ENCODE results near the gene MST1R. TPM values are rescaled to one million over a fixed set of nuclear protein-coding genes. Genes with fewer than 3 reads are reported as not detected.
A peak's percentile ranks its signal among the peaks of the same experiment; 100 is the strongest.

Gene MST1R
- total and polyA plus RNA-seq, 5 donors from 2014 or later, result 0.25 to 2.0 (median 0.31) TPM; not detected in 2

GRCh38 chr3:49900491-49901153 is 3.1 kb downstream of the MST1R start:
- no peak for DNase-seq
- H3K27ac ChIP-seq (ENCODE audit: insufficient read depth, low read length, poor library complexity, severe bottlenecking), result no peak overlapping the region
- no peak overlapping the region for H3K4me3 Mint-ChIP-seq
- H3K27me3 ChIP-seq (ENCODE audit: control insufficient read depth, insufficient read depth, low read length), result no peaks in the 10 kb centered on the region
- no peaks in the 10 kb centered on the region for H3K27me3 Mint-ChIP-seq
- no peak for ATAC-seq (ENCODE audit: low read depth in 2 of 2)
- peak overlapping the region in 1 of 3 donors; percentile 54 for H3K27ac Mint-ChIP-seq
- no peak overlapping the region for H3K4me3 ChIP-seq (ENCODE audit: low read depth, low read length)
- no peaks in the 10 kb centered on the region for H3K9me3 Mint-ChIP-seq
- no peaks in the 10 kb centered on the region for H3K36me3 Mint-ChIP-seq
- peaks cover 15% of the 10 kb centered on the region for H3K4me1 ChIP-seq (ENCODE audit: control insufficient read depth, insufficient read depth, low read length, poor library complexity, severe bottlenecking)
- no peaks in the 10 kb centered on the region for H3K36me3 ChIP-seq (ENCODE audit: control insufficient read depth, insufficient read depth, low read length)
- peaks cover 3 to 25% (median 7%) of the 10 kb centered on the region in 4 donors for H3K4me1 Mint-ChIP-seq
- H3K9me3 ChIP-seq (ENCODE audit: control insufficient read depth in 2 of 2, low read length in 2 of 2), result no peaks in the 10 kb centered on the region

GRCh38 chr3:49899815-49900214 is 3.9 kb downstream of the MST1R start:
- no peaks in the 10 kb centered on the region for H3K36me3 ChIP-seq (ENCODE audit: control insufficient read depth, insufficient read depth, low read length)
- peaks cover 0 to 2% (median 0%) of the 10 kb centered on the region in 7 donors for H3K9me3 Mint-ChIP-seq
- H3K4me1 ChIP-seq (ENCODE audit: control insufficient read depth, insufficient read depth, low read length, poor library complexity, severe bottlenecking), result peaks cover 9% of the 10 kb centered on the region
- no peak overlapping the region for H3K27ac ChIP-seq (ENCODE audit: insufficient read depth, low read length, poor library complexity, severe bottlenecking)
- no peaks in the 10 kb centered on the region for H3K27me3 ChIP-seq (ENCODE audit: control insufficient read depth, insufficient read depth, low read length)
- ATAC-seq (ENCODE audit: low read depth in 2 of 2) (no peak), DNase-seq (peak in 1 of 3 donors; percentile 16)
- H3K4me1 Mint-ChIP-seq, result peaks cover 3 to 18% (median 5%) of the 10 kb centered on the region in 4 donors
- no peak overlapping the region for H3K4me3 Mint-ChIP-seq
- H3K27me3 Mint-ChIP-seq, result no peaks in the 10 kb centered on the region
- H3K27ac Mint-ChIP-seq, result no peak overlapping the region
- H3K9me3 ChIP-seq (ENCODE audit: control insufficient read depth in 2 of 2, low read length in 2 of 2), result no peaks in the 10 kb centered on the region
- no peak overlapping the region for H3K4me3 ChIP-seq (ENCODE audit: low read depth, low read length)
- H3K36me3 Mint-ChIP-seq, result no peaks in the 10 kb centered on the region

- Histone ChIP-seq H3K9me3 (ENCODE audit: control insufficient read depth in 2 of 2, low read length in 2 of 2) (no peaks in the 10 kb centered on the region), H3K4me3 (ENCODE audit: low read depth, low read length) (no peak overlapping the region), H3K27me3 (ENCODE audit: control insufficient read depth, insufficient read depth, low read length) (no peaks in the 10 kb centered on the region), H3K27ac (ENCODE audit: insufficient read depth, low read length, poor library complexity, severe bottlenecking) (no peak overlapping the region), H3K36me3 (ENCODE audit: control insufficient read depth, insufficient read depth, low read length) (no peaks in the 10 kb centered on the region), H3K4me1 (ENCODE audit: control insufficient read depth, insufficient read depth, low read length, poor library complexity, severe bottlenecking) (peaks cover 2% of the 10 kb centered on the region)
- Mint-ChIP-seq H3K27ac (no peak overlapping the region), H3K4me1 (peaks cover 2 to 10% (median 3%) of the 10 kb centered on the region in 4 donors), H3K9me3 (peaks cover 0 to 2% (median 0%) of the 10 kb centered on the region in 7 donors), H3K36me3 (no peaks in the 10 kb centered on the region), H3K27me3 (no peaks in the 10 kb centered on the region), H3K4me3 (no peak overlapping the region)
- ATAC-seq (ENCODE audit: low read depth in 2 of 2) (no peak), DNase-seq (no peak)
Observed at GRCh38 chr3:49898991-49899390, 4.7 kb downstream of the MST1R start.

- no peak overlapping the region for H3K4me3 ChIP-seq (ENCODE audit: low read depth, low read length)
- Mint-ChIP-seq H3K27me3 (no peaks in the 10 kb centered on the region), H3K4me1 (peaks cover 0 to 4% (median 0%) of the 10 kb centered on the region in 4 donors), H3K27ac (no peak overlapping the region), H3K4me3 (no peak overlapping the region), H3K36me3 (no peaks in the 10 kb centered on the region), H3K9me3 (peaks cover 0 to 2% (median 0%) of the 10 kb centered on the region in 7 donors)
- no peaks in the 10 kb centered on the region for H3K27me3 ChIP-seq (ENCODE audit: control insufficient read depth, insufficient read depth, low read length)
- H3K36me3 ChIP-seq (ENCODE audit: control insufficient read depth, insufficient read depth, low read length), result no peaks in the 10 kb centered on the region
- no peaks in the 10 kb centered on the region for H3K4me1 ChIP-seq (ENCODE audit: control insufficient read depth, insufficient read depth, low read length, poor library complexity, severe bottlenecking)
- H3K27ac ChIP-seq (ENCODE audit: insufficient read depth, low read length, poor library complexity, severe bottlenecking), result no peak overlapping the region
- H3K9me3 ChIP-seq (ENCODE audit: control insufficient read depth in 2 of 2, low read length in 2 of 2), result no peaks in the 10 kb centered on the region
- DNase-seq, result no peak
- ATAC-seq (ENCODE audit: low read depth in 2 of 2), result no peak
Observed at GRCh38 chr3:49896345-49896744, 7.3 kb downstream of the MST1R start.

DNA sequence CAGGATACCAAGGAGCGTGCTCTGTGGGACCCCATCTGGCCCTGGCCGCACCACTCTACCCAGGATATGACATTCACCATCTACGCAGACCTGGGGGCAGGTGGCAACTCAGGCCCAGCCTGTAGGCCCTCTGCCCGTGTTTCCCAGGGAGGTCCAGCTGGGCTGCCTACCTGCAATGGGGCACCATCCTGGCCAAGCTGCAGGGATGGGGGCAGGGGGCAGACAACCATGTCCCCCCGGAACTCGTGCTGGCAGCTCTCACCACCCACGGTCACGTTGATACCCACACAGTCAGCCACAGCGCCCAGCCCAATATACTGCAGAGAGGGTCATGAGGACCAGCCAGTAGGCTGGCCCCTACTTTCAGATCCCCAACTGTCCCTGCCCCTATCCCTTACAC is 7.9 kb downstream of the MST1R start:
- ATAC-seq (ENCODE audit: low read depth in 2 of 2) (no peak), DNase-seq (no peak)
- H3K4me1 ChIP-seq (ENCODE audit: control insufficient read depth, insufficient read depth, low read length, poor library complexity, severe bottlenecking), result no peaks in the 10 kb centered on the region
- no peaks in the 10 kb centered on the region for H3K4me1 Mint-ChIP-seq
- no peak overlapping the region for H3K4me3 ChIP-seq (ENCODE audit: low read depth, low read length)
- peaks cover 0 to 2% (median 0%) of the 10 kb centered on the region in 7 donors for H3K9me3 Mint-ChIP-seq
- no peaks in the 10 kb centered on the region for H3K36me3 Mint-ChIP-seq
- no peak overlapping the region for H3K4me3 Mint-ChIP-seq
- no peak overlapping the region for H3K27ac Mint-ChIP-seq
- H3K9me3 ChIP-seq (ENCODE audit: control insufficient read depth in 2 of 2, low read length in 2 of 2), result no peaks in the 10 kb centered on the region
- H3K27ac ChIP-seq (ENCODE audit: insufficient read depth, low read length, poor library complexity, severe bottlenecking), result no peak overlapping the region
- H3K27me3 Mint-ChIP-seq, result no peaks in the 10 kb centered on the region
- H3K36me3 ChIP-seq (ENCODE audit: control insufficient read depth, insufficient read depth, low read length), result no peaks in the 10 kb centered on the region
- H3K27me3 ChIP-seq (ENCODE audit: control insufficient read depth, insufficient read depth, low read length), result no peaks in the 10 kb centered on the region

GRCh38 chr3:49889296-49889695 is 14.4 kb downstream of the MST1R start:
- H3K9me3 ChIP-seq (ENCODE audit: control insufficient read depth in 2 of 2, low read length in 2 of 2), result no peaks in the 10 kb centered on the region
- no peaks in the 10 kb centered on the region for H3K27me3 Mint-ChIP-seq
- no peak overlapping the region for H3K27ac Mint-ChIP-seq
- ATAC-seq (ENCODE audit: low read depth in 2 of 2) (no peak), DNase-seq (no peak)
- H3K36me3 ChIP-seq (ENCODE audit: control insufficient read depth, insufficient read depth, low read length), result no peaks in the 10 kb centered on the region
- no peak overlapping the region for H3K4me3 ChIP-seq (ENCODE audit: low read depth, low read length)
- H3K4me3 Mint-ChIP-seq, result no peak overlapping the region
- H3K4me1 Mint-ChIP-seq, result no peaks in the 10 kb centered on the region
- H3K27ac ChIP-seq (ENCODE audit: insufficient read depth, low read length, poor library complexity, severe bottlenecking), result no peak overlapping the region
- H3K4me1 ChIP-seq (ENCODE audit: control insufficient read depth, insufficient read depth, low read length, poor library complexity, severe bottlenecking), result no peaks in the 10 kb centered on the region
- H3K36me3 Mint-ChIP-seq, result no peaks in the 10 kb centered on the region
- no peaks in the 10 kb centered on the region for H3K27me3 ChIP-seq (ENCODE audit: control insufficient read depth, insufficient read depth, low read length)
- H3K9me3 Mint-ChIP-seq, result peaks cover 0 to 1% (median 0%) of the 10 kb centered on the region in 7 donors

GRCh38 chr3:49886922-49887265 is 16.8 kb downstream of the MST1R start:
- DNase-seq (no peak), ATAC-seq (ENCODE audit: low read depth in 2 of 2) (no peak)
- H3K4me3 ChIP-seq (ENCODE audit: low read depth, low read length), result no peak overlapping the region
- H3K27me3 ChIP-seq (ENCODE audit: control insufficient read depth, insufficient read depth, low read length), result no peaks in the 10 kb centered on the region
- H3K27ac ChIP-seq (ENCODE audit: insufficient read depth, low read length, poor library complexity, severe bottlenecking), result no peak overlapping the region
- no peak overlapping the region for H3K4me3 Mint-ChIP-seq
- no peak overlapping the region for H3K27ac Mint-ChIP-seq
- H3K27me3 Mint-ChIP-seq, result no peaks in the 10 kb centered on the region
- no peaks in the 10 kb centered on the region for H3K36me3 Mint-ChIP-seq
- H3K9me3 Mint-ChIP-seq, result peaks cover 0 to 1% (median 0%) of the 10 kb centered on the region in 7 donors
- H3K4me1 Mint-ChIP-seq, result no peaks in the 10 kb centered on the region
- no peaks in the 10 kb centered on the region for H3K36me3 ChIP-seq (ENCODE audit: control insufficient read depth, insufficient read depth, low read length)
- H3K4me1 ChIP-seq (ENCODE audit: control insufficient read depth, insufficient read depth, low read length, poor library complexity, severe bottlenecking), result no peaks in the 10 kb centered on the region
- no peaks in the 10 kb centered on the region for H3K9me3 ChIP-seq (ENCODE audit: control insufficient read depth in 2 of 2, low read length in 2 of 2)

DNA sequence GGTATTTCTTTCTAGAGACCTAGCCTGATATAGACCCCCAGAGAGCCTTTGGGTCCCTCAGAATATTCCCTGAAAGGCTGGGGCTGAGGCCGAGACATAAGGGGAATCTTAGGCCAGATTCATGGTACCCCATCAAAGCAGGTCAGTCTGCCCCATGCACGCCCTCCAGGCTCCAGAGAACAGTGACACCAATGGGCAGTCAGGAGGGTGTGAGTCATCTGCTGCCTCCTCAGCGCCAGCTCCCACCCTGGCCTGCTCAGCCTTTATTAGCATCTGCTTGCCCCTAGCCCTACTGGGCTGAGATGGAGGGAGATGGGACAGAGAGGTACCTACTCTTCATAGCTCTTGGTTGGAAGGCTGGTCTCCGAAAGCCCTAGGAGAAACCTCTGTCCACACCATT is 19.7 kb downstream of the MST1R start:
- Histone ChIP-seq H3K27ac (ENCODE audit: insufficient read depth, low read length, poor library complexity, severe bottlenecking) (no peak overlapping the region), H3K27me3 (ENCODE audit: control insufficient read depth, insufficient read depth, low read length) (no peaks in the 10 kb centered on the region), H3K9me3 (ENCODE audit: control insufficient read depth in 2 of 2, low read length in 2 of 2) (no peaks in the 10 kb centered on the region), H3K4me1 (ENCODE audit: control insufficient read depth, insufficient read depth, low read length, poor library complexity, severe bottlenecking) (no peaks in the 10 kb centered on the region), H3K4me3 (ENCODE audit: low read depth, low read length) (no peak overlapping the region), H3K36me3 (ENCODE audit: control insufficient read depth, insufficient read depth, low read length) (no peaks in the 10 kb centered on the region)
- Mint-ChIP-seq H3K27ac (no peak overlapping the region), H3K27me3 (no peaks in the 10 kb centered on the region), H3K9me3 (peaks cover 0 to 1% (median 0%) of the 10 kb centered on the region in 7 donors), H3K4me1 (no peaks in the 10 kb centered on the region), H3K36me3 (no peaks in the 10 kb centered on the region), H3K4me3 (no peak overlapping the region)
- ATAC-seq (ENCODE audit: low read depth in 2 of 2) (no peak), DNase-seq (no peak)

Measured in CD4-positive, CD25-positive, alpha-beta regulatory T cell (primary cell).